ENCODE data around the gene HERPUD2.
A peak's percentile ranks its signal among the peaks of the same experiment; 100 is the strongest.

HERPUD2 gene

DNA sequence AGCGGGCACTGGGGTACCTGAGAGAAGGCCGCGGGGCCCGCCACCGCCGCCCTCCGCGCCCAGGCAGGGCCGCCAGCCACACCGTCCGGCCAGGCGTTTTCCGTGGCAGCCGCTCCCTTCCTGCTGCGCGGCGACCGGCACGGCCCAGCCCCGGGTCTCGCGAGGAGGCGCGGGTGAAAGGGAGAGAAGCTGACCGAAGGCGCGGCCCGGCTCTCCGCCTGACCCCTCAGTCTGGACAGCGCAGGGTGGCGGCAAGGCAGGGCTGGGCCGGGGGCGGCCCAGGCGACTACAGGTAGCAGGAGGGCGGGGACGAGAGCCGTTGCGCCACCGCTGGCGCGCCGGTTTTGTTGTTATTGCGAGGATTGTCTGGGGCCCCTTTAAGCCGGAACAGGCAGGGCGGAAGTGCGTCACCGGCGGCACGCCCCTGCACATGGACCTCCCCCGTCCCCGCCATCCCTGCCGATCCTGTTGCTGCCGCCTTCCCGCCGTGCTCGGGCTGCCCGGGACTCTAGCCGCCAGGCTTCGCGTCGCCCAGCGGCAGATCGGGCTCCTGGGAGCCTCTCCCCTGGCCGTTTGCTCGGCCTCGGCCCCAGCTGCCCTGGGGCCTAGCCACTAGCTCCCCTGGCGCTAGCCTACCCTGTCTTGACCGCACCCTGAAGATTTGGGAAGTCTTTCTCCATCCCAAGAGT, at the start of gene HERPUD2:
TSS of gene HERPUD2 (minus strand) at position 352 of the 689 bp plus-strand sequence. CDS start 805 bp downstream, outside the sequence.
- DNase-seq (ENCODE audit: low read depth), result peak; percentile 84

DNA sequence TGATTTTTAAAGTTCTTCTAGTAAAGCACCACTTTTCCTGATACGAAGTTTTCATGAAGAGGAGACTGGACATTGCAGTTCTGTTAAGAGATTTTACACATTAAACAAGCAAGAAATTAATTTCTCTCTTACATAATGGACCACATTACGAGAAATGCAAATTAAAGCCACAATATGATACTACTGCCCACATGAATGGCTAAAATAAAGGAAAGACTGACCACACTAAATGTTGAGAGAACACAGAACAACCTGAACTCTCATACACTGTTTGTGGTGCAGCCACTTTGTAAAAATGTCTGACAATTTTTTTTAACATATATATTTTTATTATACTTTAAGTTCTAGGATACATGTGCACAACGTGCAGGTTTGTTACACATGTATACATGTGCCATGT, 44.0 kb upstream of the HERPUD2 start:
- DNase-seq (ENCODE audit: low read depth), result no peak

- DNase-seq (ENCODE audit: low read depth), result no peak
Observed at GRCh38 chr7:35736725-35737124, 41.8 kb upstream of the HERPUD2 start.

DNA sequence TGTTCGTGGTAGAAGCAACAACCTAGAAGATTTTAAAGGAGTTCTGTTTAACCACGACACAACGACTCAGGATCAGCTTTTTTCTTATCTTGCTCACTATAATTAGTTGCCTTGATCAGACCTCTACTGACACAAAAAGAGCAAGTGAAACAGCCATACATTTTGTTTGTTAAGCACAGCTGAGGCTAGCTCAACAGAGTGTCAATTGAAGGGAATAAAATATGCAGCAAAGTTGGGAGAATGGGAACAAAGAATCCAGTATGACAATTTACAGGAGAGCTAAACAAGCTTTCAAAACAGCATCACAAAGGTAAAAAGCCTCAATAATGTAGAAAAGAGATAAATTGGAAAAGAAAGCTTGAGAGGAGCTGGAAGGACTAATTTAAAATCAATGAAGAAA, 40.5 kb upstream of the HERPUD2 start:
- DNase-seq (ENCODE audit: low read depth), result no peak

GRCh38 chr7:35734001-35734483, 39.1 kb upstream of the HERPUD2 start:
- DNase-seq (ENCODE audit: low read depth), result no peak

- DNase-seq (ENCODE audit: low read depth), result no peak
Observed at GRCh38 chr7:35731349-35731748, 36.4 kb upstream of the HERPUD2 start.

DNA sequence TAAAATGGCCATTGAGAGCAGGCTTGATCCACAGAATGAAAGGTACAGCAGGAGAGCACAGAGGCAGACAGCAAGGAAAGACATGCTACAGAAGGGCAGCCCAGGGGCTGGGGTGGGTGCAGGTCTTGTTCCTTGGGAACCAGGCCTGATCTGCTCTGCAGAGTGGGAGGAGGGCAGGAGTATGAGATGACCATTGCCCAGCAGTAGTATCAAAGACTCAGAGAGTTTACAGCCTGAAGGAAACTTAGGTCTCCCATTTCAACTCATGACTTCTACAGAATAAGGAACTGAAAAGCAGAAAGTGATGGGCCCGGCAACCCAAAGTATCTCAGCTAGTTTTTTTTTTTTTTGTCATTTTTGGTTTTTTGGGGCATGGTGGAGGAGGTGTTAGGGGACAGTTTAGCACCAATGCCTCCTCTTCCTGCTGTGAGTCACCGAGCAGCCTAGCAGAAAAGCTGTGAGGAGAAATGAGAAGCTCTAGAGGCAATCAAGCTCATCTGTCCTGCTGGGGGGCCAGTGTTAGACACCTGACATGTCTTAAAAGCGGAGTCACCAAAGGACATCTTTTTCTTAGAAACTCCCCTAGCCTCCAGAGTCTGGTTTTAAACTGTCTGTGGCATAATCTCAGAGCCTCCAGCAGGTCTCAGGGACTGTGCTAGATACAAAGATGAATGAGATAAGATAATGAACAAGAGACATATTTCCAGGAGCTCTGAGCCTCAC, 34.3 kb upstream of the HERPUD2 start:
- no peak for DNase-seq (ENCODE audit: low read depth)

DNA sequence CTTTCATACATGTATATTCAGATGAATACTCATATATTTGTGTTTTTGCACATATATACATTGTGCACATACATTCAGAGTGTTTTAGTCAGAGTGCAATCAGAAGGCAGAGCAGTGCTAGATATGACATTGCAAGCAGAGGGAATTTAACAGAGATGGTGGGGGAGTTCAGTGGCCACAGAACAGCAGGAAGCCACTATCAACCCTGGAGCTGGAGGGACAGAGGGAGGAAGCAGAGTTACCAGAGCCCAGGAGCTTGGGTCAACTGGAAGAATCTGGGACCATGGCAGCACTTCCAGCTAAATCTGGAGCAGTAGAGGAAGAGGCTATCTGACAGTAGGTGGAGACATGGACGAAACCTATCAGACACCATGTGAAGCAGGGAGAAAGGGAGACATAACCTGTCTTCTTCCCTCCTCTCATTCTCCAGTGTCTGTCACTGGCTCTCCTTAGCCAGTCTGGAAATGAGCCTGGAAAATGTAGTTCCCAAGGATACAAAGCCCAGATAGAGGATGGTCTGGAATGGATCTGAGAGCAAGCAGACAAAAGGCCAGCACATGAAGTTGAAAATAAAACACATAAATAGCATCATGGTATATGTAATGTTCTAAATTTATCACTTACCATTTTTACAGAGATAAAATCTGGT, 33.6 kb upstream of the HERPUD2 start:
- no peak for DNase-seq (ENCODE audit: low read depth)

DNA sequence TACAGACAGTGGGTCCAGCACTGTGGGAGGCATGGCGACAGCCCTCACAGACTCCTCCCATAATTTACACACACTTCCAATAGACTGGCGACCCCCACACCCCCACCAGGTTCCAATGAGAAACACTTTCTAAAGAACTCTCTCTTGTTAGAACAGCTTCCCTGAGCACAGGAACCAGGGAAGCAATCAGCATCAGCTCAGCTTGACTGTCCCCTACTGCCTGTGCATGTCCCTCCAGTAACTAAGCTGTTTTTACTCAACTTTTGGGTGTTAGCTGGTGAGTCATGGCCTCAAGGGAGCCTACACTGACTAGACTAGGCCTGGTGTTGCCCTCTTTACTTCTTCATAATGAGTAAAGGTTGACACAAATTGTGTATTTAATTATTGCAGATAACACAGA, 32.6 kb upstream of the HERPUD2 start:
- DNase-seq (ENCODE audit: low read depth), result no peak

GRCh38 chr7:35726654-35727053, 31.7 kb upstream of the HERPUD2 start:
- no peak for DNase-seq (ENCODE audit: low read depth)

DNA sequence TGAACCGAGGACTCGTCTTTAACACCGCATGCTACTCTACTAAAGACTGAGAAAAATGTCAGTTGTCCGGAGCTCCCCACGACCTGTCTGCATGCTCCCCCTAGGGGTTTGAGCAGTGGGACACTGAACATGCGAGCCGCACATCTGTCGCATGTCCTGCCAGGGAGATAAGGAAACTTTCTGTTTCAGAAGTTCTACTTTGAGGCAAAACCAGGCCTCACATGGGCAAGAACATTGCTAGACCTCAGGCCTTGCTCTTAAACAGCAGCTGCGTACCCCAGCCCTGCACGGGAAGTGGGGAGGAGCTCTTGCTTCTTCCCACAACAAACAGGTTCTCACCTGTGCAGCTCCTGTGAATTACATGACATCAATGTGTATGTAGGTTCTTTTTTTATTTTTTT, 30.3 kb upstream of the HERPUD2 start:
- DNase-seq (ENCODE audit: low read depth), result no peak

DNA sequence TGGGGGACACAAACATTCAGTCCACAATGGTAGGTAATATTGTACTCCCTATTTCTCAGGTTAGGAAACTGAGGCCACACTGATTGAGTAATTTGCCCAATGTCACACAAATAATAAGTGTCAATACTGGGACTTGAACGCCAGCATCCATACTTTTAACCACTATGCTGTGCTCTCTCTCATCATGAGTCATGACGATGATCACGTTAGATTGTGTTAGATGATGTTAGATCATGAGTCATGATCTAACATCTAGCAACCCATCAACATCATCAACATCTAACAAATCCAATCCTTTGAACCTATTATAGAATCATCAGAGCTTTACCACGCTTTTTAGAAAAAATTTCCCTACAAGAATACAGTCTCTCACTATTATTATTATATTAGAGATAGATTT, 28.1 kb upstream of the HERPUD2 start:
- no peak for DNase-seq (ENCODE audit: low read depth)

- DNase-seq (ENCODE audit: low read depth), result no peak
Observed at GRCh38 chr7:35722054-35722849, 27.3 kb upstream of the HERPUD2 start.

DNA sequence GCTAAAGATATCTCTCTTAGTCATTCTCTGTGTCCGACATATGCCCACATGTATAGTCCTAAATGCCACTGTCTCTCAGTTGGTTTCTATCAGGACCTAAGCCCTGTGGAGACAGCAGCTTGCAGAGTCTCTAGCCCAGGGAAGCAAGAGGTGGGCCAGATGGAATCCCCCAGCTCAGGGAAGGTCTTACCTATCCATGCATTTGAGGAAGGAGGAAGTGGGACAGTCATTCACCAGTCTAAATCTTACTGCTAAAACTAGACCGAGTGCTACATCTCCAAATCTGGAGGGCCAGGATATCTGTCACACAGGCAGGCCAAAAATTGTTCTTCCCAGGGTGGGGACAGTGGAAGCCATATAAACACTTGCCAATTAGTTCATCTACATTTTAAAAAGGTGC, 26.4 kb upstream of the HERPUD2 start:
- DNase-seq (ENCODE audit: low read depth), result no peak

DNA sequence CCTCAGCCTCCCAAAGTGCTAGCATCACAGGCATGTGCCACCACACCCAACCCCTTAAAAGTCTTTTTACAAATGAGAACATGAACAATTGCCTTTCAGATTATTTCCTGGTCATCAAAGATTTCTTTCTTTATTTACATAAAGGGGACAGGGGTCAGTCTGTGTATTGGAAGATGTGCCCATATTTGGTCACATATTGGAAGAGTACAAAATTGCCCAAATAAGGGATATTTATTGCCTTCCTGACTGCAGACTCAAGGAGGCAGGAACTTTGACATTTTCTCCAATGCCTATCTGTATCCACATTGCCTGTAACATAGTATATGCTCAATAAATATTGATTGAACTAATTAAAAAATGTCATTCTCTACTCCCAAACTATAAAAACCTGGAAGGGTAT, 25.9 kb upstream of the HERPUD2 start:
- no peak for DNase-seq (ENCODE audit: low read depth)

- DNase-seq (ENCODE audit: low read depth), result no peak
Observed at GRCh38 chr7:35720032-35720431, 25.1 kb upstream of the HERPUD2 start.

DNA sequence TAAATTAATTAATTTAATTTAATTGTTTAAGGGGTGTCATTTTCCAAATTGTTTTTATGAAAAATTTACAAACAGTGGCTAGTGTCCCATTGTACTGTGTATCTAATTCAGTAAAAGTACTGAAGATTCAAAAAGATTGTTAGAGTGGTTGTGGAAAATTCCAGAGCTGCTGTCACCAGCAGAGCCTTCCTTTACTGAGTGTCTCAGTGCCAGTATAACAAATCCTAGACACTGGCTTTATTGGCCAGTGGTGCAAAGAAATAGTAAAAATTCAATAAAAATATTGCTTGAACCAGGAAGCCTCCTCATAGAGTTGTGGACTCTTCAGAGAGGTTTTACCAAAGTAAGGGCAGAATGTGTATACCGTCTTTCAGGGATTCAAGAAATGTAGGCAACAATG, 23.1 kb upstream of the HERPUD2 start:
- no peak for DNase-seq (ENCODE audit: low read depth)

DNA sequence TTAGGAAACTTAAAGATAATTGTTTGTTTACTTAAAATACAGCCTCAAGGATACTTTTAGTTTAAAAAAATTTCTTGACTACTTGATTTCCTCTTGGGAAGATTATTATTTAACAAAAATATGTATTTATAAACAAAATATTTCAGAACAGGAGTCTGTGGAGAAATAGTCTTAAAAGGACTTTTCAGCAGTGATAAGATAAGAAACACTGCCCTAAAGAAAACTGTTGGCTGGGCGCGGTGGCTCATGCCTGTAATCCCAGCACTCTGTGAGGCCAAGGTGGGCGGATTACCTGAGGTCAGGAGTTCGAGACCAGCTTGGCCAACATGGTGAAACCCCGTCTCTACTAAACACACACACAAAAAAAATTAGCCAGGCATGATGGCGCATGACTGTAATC, 22.6 kb upstream of the HERPUD2 start:
- no peak for DNase-seq (ENCODE audit: low read depth)

- DNase-seq (ENCODE audit: low read depth), result no peak
Observed at GRCh38 chr7:35717013-35717412, 22.1 kb upstream of the HERPUD2 start.

DNA sequence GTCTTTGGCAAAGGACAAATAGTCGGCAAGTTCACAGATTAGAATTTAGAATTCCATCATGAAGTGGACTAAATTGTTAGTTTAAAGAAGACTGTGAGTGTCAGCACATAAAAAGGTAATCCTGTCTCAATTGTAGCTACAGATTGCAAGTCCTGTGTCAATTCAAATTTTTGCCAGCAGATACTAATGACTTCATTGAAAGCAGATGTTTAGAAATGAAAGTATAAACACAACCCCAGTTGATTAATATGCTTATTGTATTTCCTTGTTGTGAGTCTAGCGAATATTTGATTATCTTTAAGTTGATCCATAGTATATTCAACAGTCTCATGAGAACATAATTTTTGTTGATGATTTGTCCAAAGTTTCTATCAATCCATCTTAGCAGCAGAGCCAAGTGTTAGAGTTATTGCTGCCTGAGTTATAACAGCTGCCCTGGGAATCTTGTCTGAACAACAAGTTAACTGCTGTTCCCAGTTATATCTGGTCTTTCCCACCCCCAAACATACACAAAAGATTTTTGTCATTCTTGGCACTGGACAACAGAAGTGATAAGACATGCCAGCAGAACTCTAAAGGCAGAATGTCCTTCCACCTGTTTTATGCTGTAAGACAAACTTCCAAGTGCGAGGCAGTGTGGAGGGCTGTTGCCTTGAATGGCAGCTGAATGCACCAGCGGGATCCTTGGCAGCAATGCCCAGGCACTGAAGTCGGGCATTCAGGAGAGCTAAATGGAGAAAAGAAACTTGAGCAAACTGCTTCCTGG, 21.3 kb upstream of the HERPUD2 start:
- no peak for DNase-seq (ENCODE audit: low read depth)

- no peak for DNase-seq (ENCODE audit: low read depth)
Observed at GRCh38 chr7:35714862-35715261, 19.9 kb upstream of the HERPUD2 start.

- DNase-seq (ENCODE audit: low read depth), result no peak
Observed at GRCh38 chr7:35714407-35714806, 19.5 kb upstream of the HERPUD2 start.

All from stimulated activated CD8-positive, alpha-beta memory T cell treated with anti-CD3 and anti-CD28 coated beads, Interleukin-15, amount 100 ng/mL, for 24 hours (primary cell).